WTC11 (cell line): ENCODE data around the gene CISD2. TPM values are rescaled to one million over a fixed set of nuclear protein-coding genes. Genes with fewer than 3 reads are reported as not detected.
A peak's percentile ranks its signal among the peaks of the same experiment; 100 is the strongest.
"Not testable (repeated sequence)": the region's sequence is repeated elsewhere in the genome, so short reads cannot be mapped to it uniquely, and the experiment has no call there.

Source experiments
- ATAC-seq: fragments of 200-7000 bp; cut with Tn5 transposase; 2 replicates; pipeline ENCODE4 v1.10.0; 2021; ENCODE audit warnings: mild to moderate bottlenecking, moderate library complexity
- CTCF ChIA-PET: fragments of 300-600 bp; sonication (Branson Sonifier 250); formaldehyde crosslinking; loops from one replicate; lab custom pipeline; 2021; ENCODE audit warnings: antibody characterized with exemption; lab: Charles Lee
- POLR2A ChIA-PET: fragments of 350-600 bp; sonication (Branson Sonifier 250); formaldehyde crosslinking; loops from one replicate; lab custom pipeline; 2021; ENCODE audit warnings: antibody characterized with exemption; lab: Charles Lee
- DNase-seq: peaks from one replicate; pipeline ENCODE4 v3.0.0; 2021; ENCODE audit warnings: low spot score
- H3K27ac Mint-ChIP-seq: 2 replicates; pipeline ENCODE4 v1.8.0; 2021; ENCODE audit warnings: mixed read lengths
- H3K27me3 Mint-ChIP-seq: 2 replicates; pipeline ENCODE4 v1.8.0; 2021; ENCODE audit warnings: low read depth, mild to moderate bottlenecking, moderate library complexity, mixed read lengths
- H3K36me3 Mint-ChIP-seq: 2 replicates; pipeline ENCODE4 v1.8.0; 2021; ENCODE audit warnings: mixed read lengths
- H3K4me1 Mint-ChIP-seq: 2 replicates; pipeline ENCODE4 v1.8.0; 2022; ENCODE audit warnings: mixed read lengths
- H3K4me3 Mint-ChIP-seq: 2 replicates; pipeline ENCODE4 v1.8.0; 2021; ENCODE audit warnings: mild to moderate bottlenecking, moderate library complexity, mixed read lengths
- H3K9me3 Mint-ChIP-seq: 2 replicates; pipeline ENCODE4 v1.8.0; 2021; ENCODE audit warnings: mixed read lengths
- CREM ChIP-seq: sonication (generic); formaldehyde crosslinking; IDR thresholded peaks from 2 replicates; pipeline ENCODE4 v1.8.1; 2022; ENCODE audit warnings: mild to moderate bottlenecking, missing genetic modification reagents, moderate library complexity
- ESRRA ChIP-seq: sonication (generic); formaldehyde crosslinking; IDR thresholded peaks from 2 replicates; pipeline ENCODE4 v1.8.1; 2022; ENCODE audit warnings: mild to moderate bottlenecking, missing genetic modification reagents, borderline replicate concordance
- NR3C1 ChIP-seq: sonication (generic); formaldehyde crosslinking; conservative IDR thresholded peaks from 2 replicates; pipeline ENCODE4 v1.8.1; 2023; ENCODE audit warnings: low read depth, mild to moderate bottlenecking, missing genetic modification reagents
- RORB ChIP-seq: fragments of 250-450 bp; sonication (Bioruptor Pico); IDR thresholded peaks from 2 replicates; pipeline ENCODE4 v1.9.0; 2021; ENCODE audit warnings: mild to moderate bottlenecking
- TEAD1 ChIP-seq: sonication (generic); formaldehyde crosslinking; IDR thresholded peaks from 2 replicates; pipeline ENCODE4 v1.8.0; 2022; ENCODE audit warnings: mild to moderate bottlenecking, missing genetic modification reagents
- ZNF232 ChIP-seq: sonication (generic); formaldehyde crosslinking; IDR thresholded peaks from 2 replicates; pipeline ENCODE4 v1.8.0; 2022; ENCODE audit warnings: mild to moderate bottlenecking, missing genetic modification reagents
- total RNA-seq: library from RNA; stranded (reverse); gene quantifications from 3 replicates; pipeline ENCODE4 v1.2.3, GENCODE V29; 2021
- TF ChIP-seq, protein P1 (sequence below): sonication (generic); formaldehyde crosslinking; IDR thresholded peaks from 2 replicates; pipeline ENCODE4 v1.8.1; 2023; ENCODE audit warnings: mild to moderate bottlenecking, moderate library complexity, missing genetic modification reagents
- TF ChIP-seq, protein P2 (sequence below): sonication (generic); formaldehyde crosslinking; IDR thresholded peaks from 2 replicates; pipeline ENCODE4 v1.8.1; 2023; ENCODE audit warnings: mild to moderate bottlenecking, missing genetic modification reagents
- TF ChIP-seq, protein P3 (sequence below): sonication (generic); formaldehyde crosslinking; IDR thresholded peaks from 2 replicates; pipeline ENCODE4 v1.8.1; 2022; ENCODE audit warnings: low read depth, mild to moderate bottlenecking, moderate library complexity, missing genetic modification reagents, borderline replicate concordance
- TF ChIP-seq, protein P4 (sequence below): sonication (generic); formaldehyde crosslinking; IDR thresholded peaks from 2 replicates; pipeline ENCODE4 v1.8.0; 2022; ENCODE audit warnings: mild to moderate bottlenecking, missing genetic modification reagents
- TF ChIP-seq, protein P5 (sequence below): sonication (generic); formaldehyde crosslinking; IDR thresholded peaks from 2 replicates; pipeline ENCODE4 v1.8.0; 2023; ENCODE audit warnings: missing genetic modification reagents, mild to moderate bottlenecking, borderline replicate concordance
- TF ChIP-seq, protein P6 (sequence below): fragments of 250-450 bp; sonication (Bioruptor Pico); conservative IDR thresholded peaks from 2 replicates; pipeline ENCODE4 v1.9.0; 2021; ENCODE audit warnings: mild to moderate bottlenecking
- TF ChIP-seq, protein P7 (sequence below): fragments of 250-450 bp; sonication (Bioruptor Pico); IDR thresholded peaks from 2 replicates; pipeline ENCODE4 v2.1.2; 2022; ENCODE audit warnings: mild to moderate bottlenecking, moderate library complexity

Gene CISD2
- total RNA-seq, 1 experiment from 2014 or later, result 30.0 TPM

DNA sequence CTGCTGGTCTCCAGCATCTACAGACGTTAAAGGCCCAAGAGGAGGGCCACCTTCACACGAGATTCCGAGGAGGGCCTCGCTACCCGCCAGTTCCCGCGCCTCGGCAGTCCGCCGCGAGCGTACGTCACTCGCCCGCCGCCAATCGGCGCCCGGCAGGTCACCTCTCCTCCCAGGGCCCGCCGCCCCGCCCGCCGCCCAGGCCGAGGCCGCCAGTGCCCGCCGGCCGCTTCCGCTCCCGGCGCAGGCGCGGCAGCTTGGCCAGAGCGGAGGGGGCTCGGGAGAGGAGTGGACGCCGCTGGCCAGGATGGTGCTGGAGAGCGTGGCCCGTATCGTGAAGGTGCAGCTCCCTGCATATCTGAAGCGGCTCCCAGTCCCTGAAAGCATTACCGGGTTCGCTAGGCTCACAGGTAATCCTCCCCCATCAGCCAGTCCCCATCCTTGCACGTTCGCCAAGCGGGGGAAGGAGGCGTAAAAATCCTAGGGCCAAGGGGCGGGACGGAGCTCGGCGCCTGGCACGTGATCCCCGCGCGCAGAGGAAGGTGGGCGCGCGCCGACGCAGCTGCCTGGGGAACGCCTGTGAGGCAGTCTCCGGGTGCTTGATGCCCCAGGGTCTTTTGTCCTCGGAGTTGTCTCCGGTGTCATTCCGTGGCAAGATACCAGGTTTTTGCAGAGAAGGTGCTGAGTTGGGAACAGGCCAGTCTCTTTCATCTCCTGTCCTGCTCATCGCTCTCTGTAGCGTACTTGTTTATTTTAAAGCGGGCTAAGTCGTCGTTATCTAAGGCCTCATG lies at the start of gene CISD2 (continued):
- TF ChIP-seq, protein P1, sequence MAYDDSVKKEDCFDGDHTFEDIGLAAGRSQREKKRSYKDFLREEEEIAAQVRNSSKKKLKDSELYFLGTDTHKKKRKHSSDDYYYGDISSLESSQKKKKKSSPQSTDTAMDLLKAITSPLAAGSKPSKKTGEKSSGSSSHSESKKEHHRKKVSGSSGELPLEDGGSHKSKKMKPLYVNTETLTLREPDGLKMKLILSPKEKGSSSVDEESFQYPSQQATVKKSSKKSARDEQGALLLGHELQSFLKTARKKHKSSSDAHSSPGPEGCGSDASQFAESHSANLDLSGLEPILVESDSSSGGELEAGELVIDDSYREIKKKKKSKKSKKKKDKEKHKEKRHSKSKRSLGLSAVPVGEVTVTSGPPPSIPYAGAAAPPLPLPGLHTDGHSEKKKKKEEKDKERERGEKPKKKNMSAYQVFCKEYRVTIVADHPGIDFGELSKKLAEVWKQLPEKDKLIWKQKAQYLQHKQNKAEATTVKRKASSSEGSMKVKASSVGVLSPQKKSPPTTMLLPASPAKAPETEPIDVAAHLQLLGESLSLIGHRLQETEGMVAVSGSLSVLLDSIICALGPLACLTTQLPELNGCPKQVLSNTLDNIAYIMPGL (CRISPR knock-in tag), result peak; percentile 80; the same call in 1 of the 2 replicates
- TF ChIP-seq, protein P2, sequence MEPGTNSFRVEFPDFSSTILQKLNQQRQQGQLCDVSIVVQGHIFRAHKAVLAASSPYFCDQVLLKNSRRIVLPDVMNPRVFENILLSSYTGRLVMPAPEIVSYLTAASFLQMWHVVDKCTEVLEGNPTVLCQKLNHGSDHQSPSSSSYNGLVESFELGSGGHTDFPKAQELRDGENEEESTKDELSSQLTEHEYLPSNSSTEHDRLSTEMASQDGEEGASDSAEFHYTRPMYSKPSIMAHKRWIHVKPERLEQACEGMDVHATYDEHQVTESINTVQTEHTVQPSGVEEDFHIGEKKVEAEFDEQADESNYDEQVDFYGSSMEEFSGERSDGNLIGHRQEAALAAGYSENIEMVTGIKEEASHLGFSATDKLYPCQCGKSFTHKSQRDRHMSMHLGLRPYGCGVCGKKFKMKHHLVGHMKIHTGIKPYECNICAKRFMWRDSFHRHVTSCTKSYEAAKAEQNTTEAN (CRISPR knock-in tag), result peak; percentile 94
- TF ChIP-seq ZNF232 (peak; percentile 97), CREM (peak; percentile 80), NR3C1 (CRISPR knock-in tag) (0 out of 2 replicates have a peak, but pooled peaks have one; percentile 75), ESRRA (CRISPR knock-in tag) (0 out of 2 replicates have a peak, but pooled peaks have one; percentile 69), TEAD1 (CRISPR knock-in tag) (peak; percentile 89), RORB (no peak)
- TF ChIP-seq, protein P3, sequence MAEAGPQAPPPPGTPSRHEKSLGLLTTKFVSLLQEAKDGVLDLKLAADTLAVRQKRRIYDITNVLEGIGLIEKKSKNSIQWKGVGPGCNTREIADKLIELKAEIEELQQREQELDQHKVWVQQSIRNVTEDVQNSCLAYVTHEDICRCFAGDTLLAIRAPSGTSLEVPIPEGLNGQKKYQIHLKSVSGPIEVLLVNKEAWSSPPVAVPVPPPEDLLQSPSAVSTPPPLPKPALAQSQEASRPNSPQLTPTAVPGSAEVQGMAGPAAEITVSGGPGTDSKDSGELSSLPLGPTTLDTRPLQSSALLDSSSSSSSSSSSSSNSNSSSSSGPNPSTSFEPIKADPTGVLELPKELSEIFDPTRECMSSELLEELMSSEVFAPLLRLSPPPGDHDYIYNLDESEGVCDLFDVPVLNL (CRISPR knock-in tag), result peak; percentile 14; the same call in 1 of the 2 replicates
- TF ChIP-seq, protein P4, sequence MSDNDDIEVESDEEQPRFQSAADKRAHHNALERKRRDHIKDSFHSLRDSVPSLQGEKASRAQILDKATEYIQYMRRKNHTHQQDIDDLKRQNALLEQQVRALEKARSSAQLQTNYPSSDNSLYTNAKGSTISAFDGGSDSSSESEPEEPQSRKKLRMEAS (CRISPR knock-in tag), result peak; percentile 97
- TF ChIP-seq, protein P5, sequence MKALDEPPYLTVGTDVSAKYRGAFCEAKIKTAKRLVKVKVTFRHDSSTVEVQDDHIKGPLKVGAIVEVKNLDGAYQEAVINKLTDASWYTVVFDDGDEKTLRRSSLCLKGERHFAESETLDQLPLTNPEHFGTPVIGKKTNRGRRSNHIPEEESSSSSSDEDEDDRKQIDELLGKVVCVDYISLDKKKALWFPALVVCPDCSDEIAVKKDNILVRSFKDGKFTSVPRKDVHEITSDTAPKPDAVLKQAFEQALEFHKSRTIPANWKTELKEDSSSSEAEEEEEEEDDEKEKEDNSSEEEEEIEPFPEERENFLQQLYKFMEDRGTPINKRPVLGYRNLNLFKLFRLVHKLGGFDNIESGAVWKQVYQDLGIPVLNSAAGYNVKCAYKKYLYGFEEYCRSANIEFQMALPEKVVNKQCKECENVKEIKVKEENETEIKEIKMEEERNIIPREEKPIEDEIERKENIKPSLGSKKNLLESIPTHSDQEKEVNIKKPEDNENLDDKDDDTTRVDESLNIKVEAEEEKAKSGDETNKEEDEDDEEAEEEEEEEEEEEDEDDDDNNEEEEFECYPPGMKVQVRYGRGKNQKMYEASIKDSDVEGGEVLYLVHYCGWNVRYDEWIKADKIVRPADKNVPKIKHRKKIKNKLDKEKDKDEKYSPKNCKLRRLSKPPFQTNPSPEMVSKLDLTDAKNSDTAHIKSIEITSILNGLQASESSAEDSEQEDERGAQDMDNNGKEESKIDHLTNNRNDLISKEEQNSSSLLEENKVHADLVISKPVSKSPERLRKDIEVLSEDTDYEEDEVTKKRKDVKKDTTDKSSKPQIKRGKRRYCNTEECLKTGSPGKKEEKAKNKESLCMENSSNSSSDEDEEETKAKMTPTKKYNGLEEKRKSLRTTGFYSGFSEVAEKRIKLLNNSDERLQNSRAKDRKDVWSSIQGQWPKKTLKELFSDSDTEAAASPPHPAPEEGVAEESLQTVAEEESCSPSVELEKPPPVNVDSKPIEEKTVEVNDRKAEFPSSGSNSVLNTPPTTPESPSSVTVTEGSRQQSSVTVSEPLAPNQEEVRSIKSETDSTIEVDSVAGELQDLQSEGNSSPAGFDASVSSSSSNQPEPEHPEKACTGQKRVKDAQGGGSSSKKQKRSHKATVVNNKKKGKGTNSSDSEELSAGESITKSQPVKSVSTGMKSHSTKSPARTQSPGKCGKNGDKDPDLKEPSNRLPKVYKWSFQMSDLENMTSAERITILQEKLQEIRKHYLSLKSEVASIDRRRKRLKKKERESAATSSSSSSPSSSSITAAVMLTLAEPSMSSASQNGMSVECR (CRISPR knock-in tag), result peak; percentile 77; the same call in 1 of the 2 replicates
- TF ChIP-seq, protein P6, sequence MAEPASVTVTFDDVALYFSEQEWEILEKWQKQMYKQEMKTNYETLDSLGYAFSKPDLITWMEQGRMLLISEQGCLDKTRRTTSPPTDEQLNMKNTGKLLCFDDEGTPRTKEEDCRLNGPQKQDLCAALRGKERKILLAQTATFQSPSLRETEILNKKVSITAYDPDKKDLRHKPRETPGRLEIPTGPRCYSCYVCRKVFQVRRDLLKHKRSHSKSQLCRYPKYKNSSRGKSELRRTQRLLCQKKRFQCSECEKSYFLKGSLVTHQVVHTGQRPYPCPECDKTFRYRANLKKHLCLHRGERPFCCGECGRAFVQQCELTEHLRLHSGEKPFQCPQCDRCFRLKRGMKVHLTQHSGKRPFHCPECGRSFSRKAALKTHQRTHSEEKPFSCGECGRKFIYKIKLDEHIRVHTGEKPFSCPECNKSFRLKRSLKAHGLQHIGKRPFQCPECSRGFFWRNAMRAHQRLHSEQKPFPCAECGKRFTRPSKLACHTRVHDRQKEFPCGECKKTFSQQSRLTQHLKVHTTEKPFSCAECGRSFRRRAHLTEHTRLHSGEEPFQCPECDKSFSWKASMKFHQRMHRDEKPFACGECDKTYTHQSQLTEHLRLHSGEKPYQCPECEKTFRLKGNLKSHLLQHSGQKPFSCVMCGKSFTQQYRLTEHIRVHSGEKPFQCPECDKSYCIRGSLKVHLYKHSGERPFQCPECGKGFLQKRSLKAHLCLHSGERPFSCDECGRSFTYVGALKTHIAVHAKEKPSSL, result no peak
- TF ChIP-seq, protein P7, sequence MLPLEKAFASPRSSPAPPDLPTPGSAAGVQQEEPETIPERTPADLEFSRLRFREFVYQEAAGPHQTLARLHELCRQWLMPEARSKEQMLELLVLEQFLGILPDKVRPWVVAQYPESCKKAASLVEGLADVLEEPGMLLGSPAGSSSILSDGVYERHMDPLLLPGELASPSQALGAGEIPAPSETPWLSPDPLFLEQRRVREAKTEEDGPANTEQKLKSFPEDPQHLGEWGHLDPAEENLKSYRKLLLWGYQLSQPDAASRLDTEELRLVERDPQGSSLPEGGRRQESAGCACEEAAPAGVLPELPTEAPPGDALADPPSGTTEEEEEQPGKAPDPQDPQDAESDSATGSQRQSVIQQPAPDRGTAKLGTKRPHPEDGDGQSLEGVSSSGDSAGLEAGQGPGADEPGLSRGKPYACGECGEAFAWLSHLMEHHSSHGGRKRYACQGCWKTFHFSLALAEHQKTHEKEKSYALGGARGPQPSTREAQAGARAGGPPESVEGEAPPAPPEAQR (CRISPR knock-in tag), result no peak

DNA sequence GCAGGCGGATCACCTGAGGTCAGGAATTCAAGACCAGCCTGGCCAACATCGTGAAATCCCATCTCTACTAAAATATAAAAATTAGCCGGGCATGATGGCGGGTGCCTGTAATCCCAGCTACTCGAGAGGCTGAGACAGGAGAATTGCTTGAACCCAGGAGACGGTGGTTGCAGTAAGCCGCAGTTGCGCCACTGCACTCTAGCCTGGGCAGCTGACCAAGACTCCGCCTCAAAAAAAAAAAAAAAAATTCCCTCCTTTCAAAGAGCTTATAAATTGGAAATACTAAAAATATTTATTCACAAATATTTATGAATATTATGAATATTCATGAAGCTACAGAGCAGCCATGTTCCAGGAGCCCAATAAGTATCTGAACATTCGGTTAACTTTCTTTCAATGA lies 49.7 kb upstream of the CISD2 start:
- H3K9me3 Mint-ChIP-seq, DNase-seq, ATAC-seq, H3K27me3 Mint-ChIP-seq: not testable (repeated sequence)
- Mint-ChIP-seq H3K36me3 (peaks cover 19% of the 10 kb centered on the region), H3K4me3 (peak overlapping the region; percentile 38; the same call in 1 of the 2 replicates), H3K4me1 (peaks cover 81% of the 10 kb centered on the region), H3K27ac (peak overlapping the region; percentile 83; the same call in 1 of the 2 replicates)
- CTCF ChIA-PET, result interaction anchor here (1.2 kb wide), 1 partner anchor 9 kb away, joined by 4 read pairs; no protein-coding TSS in a partner anchor
- POLR2A ChIA-PET, result interaction anchor here (0.6 to 3.7 kb wide), 3 partner anchors 9 to 33 kb away, joined by 3 to 18 read pairs (median 4); partner anchors contain the start of gene UBE2D3
